Keratinocyte (primary cell): ENCODE measurements around the gene DNAJB6. TPM values are rescaled to one million over a fixed set of nuclear protein-coding genes. Genes with fewer than 3 reads are reported as not detected.

Experiments used
- DNase-seq: peaks from one replicate; pipeline ENCODE4 v3.0.0-alpha.2; 2011; ENCODE audit warnings: low read depth, missing footprints, low spot score
- FAIRE-seq: peaks from 2 replicates; lab custom pipeline; 2011; peaks lifted over from hg19 to GRCh38; lab: Jason Lieb, UNC
- H2AFZ ChIP-seq: 2 replicates; pipeline ENCODE4 v1.6.0; 2012; ENCODE audit warnings: low read length, control low read depth, inconsistent platforms; ENCODE audit not compliant: control insufficient read depth
- H3K27ac ChIP-seq: 2 replicates; pipeline ENCODE4 v1.5.1; 2011; ENCODE audit warnings: low read length; ENCODE audit not compliant: control insufficient read depth, insufficient read depth
- H3K27me3 ChIP-seq: 3 replicates; pipeline ENCODE4 v1.6.0; 2011; ENCODE audit warnings: low read length; ENCODE audit not compliant: control insufficient read depth, insufficient read depth; ENCODE audit errors: extremely low read depth
- H3K36me3 ChIP-seq, 2 experiments: 2 replicates in 1 of 2; 3 replicates in 1 of 2; pipeline ENCODE4 v1.5.1; 2011; ENCODE audit warnings: low read length in 2 of 2, mild to moderate bottlenecking in 1 of 2; ENCODE audit not compliant: control insufficient read depth in 2 of 2, insufficient read depth in 2 of 2; ENCODE audit errors: extremely low read depth in 1 of 2
- H3K4me1 ChIP-seq: 3 replicates; pipeline ENCODE4 v1.5.1; 2011; ENCODE audit warnings: low read length; ENCODE audit not compliant: control insufficient read depth, insufficient read depth; ENCODE audit errors: extremely low read depth
- H3K4me2 ChIP-seq: 3 replicates; pipeline ENCODE4 v1.6.0; 2011; ENCODE audit warnings: low read depth, low read length; ENCODE audit not compliant: control insufficient read depth, insufficient read depth; ENCODE audit errors: extremely low read depth
- H3K4me3 ChIP-seq, 3 experiments: fragments of 200-600 bp in 1 of 3; sonication (generic) in 1 of 3; 2 replicates in 2 of 3; 3 replicates in 1 of 3; pipeline ENCODE4 v1.5.1; 2011 to 2016; ENCODE audit warnings: low read length in 3 of 3, mild to moderate bottlenecking in 3 of 3, control low read depth in 2 of 3, inconsistent platforms in 1 of 3, low read depth in 1 of 3, mixed read lengths in 1 of 3, mixed run types in 1 of 3, moderate library complexity in 1 of 3; ENCODE audit not compliant: control insufficient read depth in 2 of 3, insufficient read depth in 2 of 3; ENCODE audit errors: extremely low read depth in 1 of 3
- H3K79me2 ChIP-seq: 2 replicates; pipeline ENCODE4 v1.6.0; 2012; ENCODE audit warnings: low read length; ENCODE audit not compliant: control insufficient read depth, insufficient read depth
- H3K9ac ChIP-seq: 3 replicates; pipeline ENCODE4 v1.6.0; 2011; ENCODE audit warnings: low read length; ENCODE audit not compliant: control insufficient read depth, insufficient read depth; ENCODE audit errors: extremely low read depth
- H3K9me1 ChIP-seq: 3 replicates; pipeline ENCODE4 v1.6.0; 2011; ENCODE audit warnings: low read length; ENCODE audit not compliant: control insufficient read depth, insufficient read depth; ENCODE audit errors: extremely low read depth
- H3K9me3 ChIP-seq: 2 replicates; pipeline ENCODE4 v1.5.1; 2012; ENCODE audit warnings: low read depth, low read length; ENCODE audit not compliant: control insufficient read depth
- H4K20me1 ChIP-seq: 3 replicates; pipeline ENCODE4 v1.6.0; 2011; ENCODE audit warnings: low read length; ENCODE audit not compliant: control insufficient read depth, insufficient read depth; ENCODE audit errors: extremely low read depth
- EZH2 ChIP-seq: IDR thresholded peaks from one replicate; pipeline ENCODE4 v1.6.1; 2012; ENCODE audit warnings: inconsistent platforms, mild to moderate bottlenecking, low read length, moderate library complexity
- dilution Hi-C: fragments of 300-500 bp; cut with MboI; formaldehyde crosslinking; loops from one replicate; pipeline ENCODE4 v1.7.0; 2020; ENCODE audit warnings: low sequenced_read_pairs; ENCODE audit not compliant: extremely low pct_ligation_motif_present
- polyA plus RNA-seq, 5 experiments: library from polyadenylated mRNA; depleted of rRNA in 3 of 5; stranded (reverse) in 3 of 5; stranded (forward) in 1 of 5; unstranded in 1 of 5; fragments of >200 nt; gene quantifications; 1 replicate in 1 of 5; 2 replicates in 3 of 5; 3 replicates in 1 of 5; pipeline versions ENCODE4 v1.2.1 to v1.2.3, GENCODE V29; 2011 to 2012; ENCODE audit warnings: missing spikeins in 2 of 5, low read depth in 1 of 5, low replicate concordance in 1 of 5
- TF ChIP-seq, protein P1 (sequence below), 3 experiments: IDR thresholded peaks in 1 of 3; conservative IDR thresholded peaks in 1 of 3; optimal IDR thresholded peaks in 1 of 3; 2 replicates in 2 of 3; 3 replicates in 1 of 3; pipeline versions ENCODE3 to v1.5.1; 2011; ENCODE audit warnings: low read length in 3 of 3, mild to moderate bottlenecking in 3 of 3, moderate library complexity in 2 of 3, control low read depth in 1 of 3, inconsistent platforms in 1 of 3; ENCODE audit not compliant: insufficient read depth in 2 of 3; ENCODE audit errors: extremely low read depth in 1 of 3

The DNAJB6 gene
- polyA plus RNA-seq, 1 donor (not counting 4 experiments of a cell fraction or from before 2014, with no cell fraction given) = 152 TPM

DNA sequence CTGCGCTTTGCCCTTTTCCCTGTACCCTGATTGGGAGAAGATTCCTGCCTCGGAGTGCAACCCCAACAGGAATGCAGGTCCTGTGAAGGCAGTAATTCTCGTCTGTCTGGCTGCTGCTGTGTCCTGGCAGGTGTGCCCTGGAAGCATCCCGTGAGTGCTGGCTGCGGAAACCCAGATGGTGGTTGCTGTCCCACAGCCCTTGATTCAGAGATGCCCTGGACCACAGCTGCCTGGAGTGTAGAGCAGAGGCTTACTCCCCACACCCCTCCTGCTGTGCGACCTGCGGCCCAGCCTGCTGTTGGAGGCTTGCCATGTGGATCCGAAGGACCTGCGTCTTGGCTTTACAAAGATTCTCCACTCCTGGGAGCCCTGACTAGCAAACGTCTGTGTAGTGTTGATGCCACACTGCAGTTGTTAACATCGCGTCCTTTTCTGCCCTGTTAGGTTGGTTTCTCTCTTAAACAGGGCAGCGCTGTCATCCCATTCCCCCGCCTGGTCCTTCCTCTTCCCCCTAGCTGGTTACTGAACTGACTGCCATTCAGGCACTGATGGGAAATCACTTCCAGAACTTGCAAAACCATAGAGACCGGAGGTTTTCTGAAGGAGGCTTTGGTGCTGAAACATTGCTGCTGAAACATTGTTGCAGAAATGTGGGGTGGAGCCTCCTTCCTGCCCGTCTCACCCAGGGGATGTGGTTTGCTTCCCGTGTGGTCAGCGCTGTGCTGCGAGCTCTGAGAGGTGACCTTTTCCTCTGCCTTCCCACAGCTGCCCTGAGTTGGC, 53.3 kb downstream of the DNAJB6 start:
- no peak for FAIRE-seq

DNA sequence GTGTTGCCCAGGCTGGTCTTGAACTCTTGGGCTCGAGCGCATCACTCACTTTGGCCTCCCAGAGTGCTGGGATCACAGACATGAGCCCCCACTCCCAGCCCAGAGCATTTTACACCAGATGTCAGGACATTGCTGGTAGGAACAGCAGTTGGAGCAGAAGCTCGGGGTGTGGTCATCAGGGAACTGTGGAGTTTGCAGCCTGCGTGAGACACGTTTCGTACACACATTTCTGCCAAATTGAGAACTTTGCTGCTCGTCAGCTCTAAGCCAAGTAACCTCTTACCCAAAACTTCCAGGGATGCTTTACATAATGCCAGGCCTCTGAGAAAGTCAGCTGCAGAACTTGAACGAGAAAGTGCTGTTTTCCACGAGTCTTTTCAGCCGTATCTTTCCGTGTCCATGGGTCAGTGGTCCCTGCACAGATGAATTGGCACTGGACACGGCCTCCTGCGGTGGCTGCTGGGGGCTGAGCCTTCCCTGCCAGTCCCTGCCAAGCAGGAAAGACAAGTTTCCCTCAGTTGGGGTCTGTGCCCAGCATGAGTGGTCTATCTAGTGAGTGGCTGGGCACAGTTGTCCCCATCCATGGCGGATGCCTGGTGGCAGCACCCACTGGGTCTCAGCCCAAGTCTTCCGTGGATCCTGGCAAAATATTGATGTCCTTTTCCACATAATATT, 54.4 kb downstream of the DNAJB6 start:
- FAIRE-seq (no peak), DNase-seq (no peak)
- Histone ChIP-seq H3K27ac (no peak overlapping the region), H2AFZ (no peak overlapping the region), H3K9ac (no peak overlapping the region), H3K4me2 (no peak overlapping the region), H3K79me2 (peaks cover 74% of the 10 kb centered on the region), H3K4me1 (peaks cover 4% of the 10 kb centered on the region), H3K36me3 (peaks cover 31 to 36% of the 10 kb centered on the region in 2 experiments), H3K27me3 (no peaks in the 10 kb centered on the region), H3K9me1 (no peaks in the 10 kb centered on the region), H3K4me3 (no peak overlapping the region), H4K20me1 (peaks cover 8% of the 10 kb centered on the region), H3K9me3 (no peaks in the 10 kb centered on the region)
- dilution Hi-C loops = no loop called here
- TF ChIP-seq EZH2 = no peak
- TF ChIP-seq, protein P1, sequence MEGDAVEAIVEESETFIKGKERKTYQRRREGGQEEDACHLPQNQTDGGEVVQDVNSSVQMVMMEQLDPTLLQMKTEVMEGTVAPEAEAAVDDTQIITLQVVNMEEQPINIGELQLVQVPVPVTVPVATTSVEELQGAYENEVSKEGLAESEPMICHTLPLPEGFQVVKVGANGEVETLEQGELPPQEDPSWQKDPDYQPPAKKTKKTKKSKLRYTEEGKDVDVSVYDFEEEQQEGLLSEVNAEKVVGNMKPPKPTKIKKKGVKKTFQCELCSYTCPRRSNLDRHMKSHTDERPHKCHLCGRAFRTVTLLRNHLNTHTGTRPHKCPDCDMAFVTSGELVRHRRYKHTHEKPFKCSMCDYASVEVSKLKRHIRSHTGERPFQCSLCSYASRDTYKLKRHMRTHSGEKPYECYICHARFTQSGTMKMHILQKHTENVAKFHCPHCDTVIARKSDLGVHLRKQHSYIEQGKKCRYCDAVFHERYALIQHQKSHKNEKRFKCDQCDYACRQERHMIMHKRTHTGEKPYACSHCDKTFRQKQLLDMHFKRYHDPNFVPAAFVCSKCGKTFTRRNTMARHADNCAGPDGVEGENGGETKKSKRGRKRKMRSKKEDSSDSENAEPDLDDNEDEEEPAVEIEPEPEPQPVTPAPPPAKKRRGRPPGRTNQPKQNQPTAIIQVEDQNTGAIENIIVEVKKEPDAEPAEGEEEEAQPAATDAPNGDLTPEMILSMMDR (optimal IDR thresholded peaks at IDR 0.05 in 1 of 3, IDR thresholded peaks at IDR 0.05 in 1 of 3, conservative IDR thresholded peaks at IDR 0.05 in 1 of 3; ENCODE audit: extremely low read depth in 1 of 3, insufficient read depth in 2 of 3, low read length in 3 of 3) = no peak

More for the DNA sequence above, 53.3 kb downstream of the DNAJB6 start:
- Histone ChIP-seq H3K79me2 (peaks cover 70% of the 10 kb centered on the region), H3K4me1 (peaks cover 4% of the 10 kb centered on the region), H4K20me1 (peaks cover 8% of the 10 kb centered on the region), H2AFZ (no peak overlapping the region), H3K9me3 (no peaks in the 10 kb centered on the region), H3K9me1 (no peaks in the 10 kb centered on the region), H3K36me3 (peaks cover 30 to 36% of the 10 kb centered on the region in 2 experiments), H3K4me3 (no peak overlapping the region), H3K27ac (no peak overlapping the region), H3K9ac (no peak overlapping the region), H3K27me3 (no peaks in the 10 kb centered on the region), H3K4me2 (no peak overlapping the region)
- dilution Hi-C loops = no loop called here
- TF ChIP-seq, protein P1 (optimal IDR thresholded peaks at IDR 0.05 in 1 of 3, IDR thresholded peaks at IDR 0.05 in 1 of 3, conservative IDR thresholded peaks at IDR 0.05 in 1 of 3; ENCODE audit: extremely low read depth in 1 of 3, insufficient read depth in 2 of 3, low read length in 3 of 3) = no peak
- no peak for TF ChIP-seq EZH2
- no peak for DNase-seq
